GM20000 (cell line): Measurements from ENCODE around the gene OTOG.

Experiments
- DNase-seq: peaks from one replicate; pipeline ENCODE4 v3.0.0; 2012; ENCODE audit warnings: low spot score
- CTCF ChIP-seq: IDR thresholded peaks from 2 replicates; pipeline ENCODE4 v1.5.1; 2012; ENCODE audit warnings: mild to moderate bottlenecking, control low read depth; ENCODE audit errors: extremely low read depth, missing control alignments

OTOG gene

GRCh38 chr11:17687946-17688670 lies 141.0 kb downstream of the OTOG start:
- no peak for TF ChIP-seq CTCF
- no peak for DNase-seq

- no peak for DNase-seq
- no peak for TF ChIP-seq CTCF
Observed at GRCh38 chr11:17691550-17691949, 144.5 kb downstream of the OTOG start.

- TF ChIP-seq CTCF = no peak
- DNase-seq = no peak
Observed at GRCh38 chr11:17691976-17692375, 144.9 kb downstream of the OTOG start.

- DNase-seq = no peak
- TF ChIP-seq CTCF = no peak
Observed at GRCh38 chr11:17692931-17693330, 145.9 kb downstream of the OTOG start.

GRCh38 chr11:17693531-17693930 lies 146.5 kb downstream of the OTOG start:
- no peak for DNase-seq
- TF ChIP-seq CTCF = no peak

- no peak for DNase-seq
- no peak for TF ChIP-seq CTCF
Observed at GRCh38 chr11:17694494-17695110, 147.5 kb downstream of the OTOG start.
